Adrenal gland (tissue), 5 donors: Measurements from ENCODE around the gene G0S2.

Experiments
- POLR2A ChIP-seq, 2 donors: fragments of 450-650 bp; IDR thresholded peaks; one replicate each; pipeline ENCODE4 v1.6.1; 2017; ENCODE audit warnings: antibody characterized with exemption in 2 of 2, mild to moderate bottlenecking in 2 of 2, moderate library complexity in 1 of 2
- TF ChIP-seq, protein P1 (sequence below), 6 experiments: fragments of 450-650 bp in 4 of 6; fragments of 200-600 bp in 2 of 6; sonication (generic) in 1 of 6; IDR thresholded peaks; 1 replicate in 5 of 6; 2 replicates in 1 of 6; pipeline versions ENCODE4 v1.5.1 to v1.8.0; 2016 to 2021; ENCODE audit warnings: antibody characterized with exemption in 6 of 6, mild to moderate bottlenecking in 2 of 6, moderate library complexity in 1 of 6
- donor health status: DM: no; HTN: no; CAD: no.

DNA sequence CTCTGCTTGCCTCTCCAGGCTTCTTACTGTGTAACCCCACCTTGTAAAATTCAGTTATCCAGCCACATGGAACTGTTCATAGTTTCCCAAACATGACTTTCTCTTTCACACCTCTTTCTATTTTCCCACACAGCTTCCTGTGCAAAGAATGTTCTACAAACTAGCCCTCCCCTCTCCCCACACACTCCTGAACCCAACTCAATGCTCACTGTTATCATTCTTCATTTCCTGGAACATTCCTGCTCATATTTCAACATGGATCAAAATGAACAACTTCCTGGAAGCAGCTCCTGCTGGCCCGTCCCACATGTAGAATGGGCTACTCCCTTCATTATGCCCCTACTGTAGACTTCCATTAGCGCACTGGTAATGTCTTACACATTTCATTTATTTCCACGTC is 21.9 kb downstream of the G0S2 start:
- TF ChIP-seq, protein P1, sequence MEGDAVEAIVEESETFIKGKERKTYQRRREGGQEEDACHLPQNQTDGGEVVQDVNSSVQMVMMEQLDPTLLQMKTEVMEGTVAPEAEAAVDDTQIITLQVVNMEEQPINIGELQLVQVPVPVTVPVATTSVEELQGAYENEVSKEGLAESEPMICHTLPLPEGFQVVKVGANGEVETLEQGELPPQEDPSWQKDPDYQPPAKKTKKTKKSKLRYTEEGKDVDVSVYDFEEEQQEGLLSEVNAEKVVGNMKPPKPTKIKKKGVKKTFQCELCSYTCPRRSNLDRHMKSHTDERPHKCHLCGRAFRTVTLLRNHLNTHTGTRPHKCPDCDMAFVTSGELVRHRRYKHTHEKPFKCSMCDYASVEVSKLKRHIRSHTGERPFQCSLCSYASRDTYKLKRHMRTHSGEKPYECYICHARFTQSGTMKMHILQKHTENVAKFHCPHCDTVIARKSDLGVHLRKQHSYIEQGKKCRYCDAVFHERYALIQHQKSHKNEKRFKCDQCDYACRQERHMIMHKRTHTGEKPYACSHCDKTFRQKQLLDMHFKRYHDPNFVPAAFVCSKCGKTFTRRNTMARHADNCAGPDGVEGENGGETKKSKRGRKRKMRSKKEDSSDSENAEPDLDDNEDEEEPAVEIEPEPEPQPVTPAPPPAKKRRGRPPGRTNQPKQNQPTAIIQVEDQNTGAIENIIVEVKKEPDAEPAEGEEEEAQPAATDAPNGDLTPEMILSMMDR (IDR thresholded peaks at IDR 0.05), result no peak
- no peak for TF ChIP-seq POLR2A (IDR thresholded peaks at IDR 0.05)
